AG04450 (cell line): Measurements from ENCODE around the gene QKI. TPM values are rescaled to one million over a fixed set of nuclear protein-coding genes. Genes with fewer than 3 reads are reported as not detected.
A peak's percentile ranks its signal among the peaks of the same experiment; 100 is the strongest.

ENCODE experiments used
- CTCF ChIA-PET: fragments of 300-600, 350-600 bp; formaldehyde crosslinking; extraction: SDS; loops from one replicate; lab custom pipeline; 2022; ENCODE audit warnings: antibody characterized with exemption, inconsistent platforms; lab: Charles Lee
- POLR2A ChIA-PET: fragments of 350-600 bp; formaldehyde crosslinking; extraction: SDS; loops from one replicate; lab custom pipeline; 2021; ENCODE audit warnings: antibody characterized with exemption, inconsistent platforms; lab: Yijun Ruan, JAX
- DNase-seq: peaks from one replicate; pipeline ENCODE4 v3.0.0-alpha.2; 2011; ENCODE audit warnings: low read depth, low spot score
- H3K27ac ChIP-seq: one replicate; pipeline ENCODE4 v1.5.1; 2012; ENCODE audit warnings: low read depth, low read length, control low read depth
- H3K27me3 ChIP-seq: one replicate; pipeline ENCODE4 v1.6.0; 2012; ENCODE audit warnings: low read length; ENCODE audit not compliant: control insufficient read depth, insufficient read depth
- H3K4me3 ChIP-seq: 2 replicates; pipeline ENCODE4 v1.5.1; 2011; ENCODE audit warnings: mild to moderate bottlenecking, low read depth, low read length, control low read depth
- H3K9me3 ChIP-seq: 2 replicates; pipeline ENCODE4 v1.5.1; 2012; ENCODE audit warnings: low read length; ENCODE audit not compliant: control insufficient read depth, insufficient read depth
- polyA plus RNA-seq: library from polyadenylated mRNA; depleted of rRNA; stranded (reverse); fragments of >200 nt; gene quantifications from 2 replicates; pipeline ENCODE4 v1.2.3, GENCODE V29; 2011
- TF ChIP-seq, protein P1 (sequence below): IDR thresholded peaks from 2 replicates; pipeline ENCODE4 v1.5.1; 2011; ENCODE audit warnings: low read depth, low read length, control low read depth, inconsistent platforms

QKI gene
- polyA plus RNA-seq, 1 experiment = 165 TPM

DNA sequence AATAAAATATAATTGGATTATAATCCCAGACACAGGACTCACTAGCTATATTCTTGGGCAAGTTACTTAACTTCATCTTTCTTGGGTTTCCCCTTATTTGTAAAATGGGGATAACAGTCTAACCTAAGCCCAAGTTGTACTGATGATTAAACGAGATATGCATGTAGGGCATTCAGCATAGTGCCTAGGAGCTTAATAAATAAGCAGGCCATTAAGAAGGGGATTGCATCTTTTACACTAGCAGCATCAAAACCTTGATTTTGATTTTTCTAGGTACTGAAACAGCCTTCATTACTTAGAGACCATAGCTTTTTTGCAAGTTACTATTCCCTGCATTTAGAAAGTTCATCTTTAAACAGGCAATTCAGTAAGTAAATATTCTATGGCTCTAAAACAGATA is 2.2 kb upstream of the QKI start:
- H3K4me3 ChIP-seq = peak overlapping the region; percentile 74
- ChIA-PET CTCF (interaction anchor here (0.6 to 1.0 kb wide), 3 partner anchors 9 to 757 kb away, joined by 3 to 4 read pairs (median 4); no protein-coding TSS in a partner anchor), POLR2A (interaction anchor here (0.6 kb wide), 2 partner anchors 20 to 448 kb away, joined by 3 to 4 read pairs; no protein-coding TSS in a partner anchor)
- H3K27me3 ChIP-seq = no peaks in the 10 kb centered on the region
- no peaks in the 10 kb centered on the region for H3K9me3 ChIP-seq
- no peak overlapping the region for H3K27ac ChIP-seq
- TF ChIP-seq, protein P1, sequence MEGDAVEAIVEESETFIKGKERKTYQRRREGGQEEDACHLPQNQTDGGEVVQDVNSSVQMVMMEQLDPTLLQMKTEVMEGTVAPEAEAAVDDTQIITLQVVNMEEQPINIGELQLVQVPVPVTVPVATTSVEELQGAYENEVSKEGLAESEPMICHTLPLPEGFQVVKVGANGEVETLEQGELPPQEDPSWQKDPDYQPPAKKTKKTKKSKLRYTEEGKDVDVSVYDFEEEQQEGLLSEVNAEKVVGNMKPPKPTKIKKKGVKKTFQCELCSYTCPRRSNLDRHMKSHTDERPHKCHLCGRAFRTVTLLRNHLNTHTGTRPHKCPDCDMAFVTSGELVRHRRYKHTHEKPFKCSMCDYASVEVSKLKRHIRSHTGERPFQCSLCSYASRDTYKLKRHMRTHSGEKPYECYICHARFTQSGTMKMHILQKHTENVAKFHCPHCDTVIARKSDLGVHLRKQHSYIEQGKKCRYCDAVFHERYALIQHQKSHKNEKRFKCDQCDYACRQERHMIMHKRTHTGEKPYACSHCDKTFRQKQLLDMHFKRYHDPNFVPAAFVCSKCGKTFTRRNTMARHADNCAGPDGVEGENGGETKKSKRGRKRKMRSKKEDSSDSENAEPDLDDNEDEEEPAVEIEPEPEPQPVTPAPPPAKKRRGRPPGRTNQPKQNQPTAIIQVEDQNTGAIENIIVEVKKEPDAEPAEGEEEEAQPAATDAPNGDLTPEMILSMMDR = no peak
- DNase-seq = no peak

DNA sequence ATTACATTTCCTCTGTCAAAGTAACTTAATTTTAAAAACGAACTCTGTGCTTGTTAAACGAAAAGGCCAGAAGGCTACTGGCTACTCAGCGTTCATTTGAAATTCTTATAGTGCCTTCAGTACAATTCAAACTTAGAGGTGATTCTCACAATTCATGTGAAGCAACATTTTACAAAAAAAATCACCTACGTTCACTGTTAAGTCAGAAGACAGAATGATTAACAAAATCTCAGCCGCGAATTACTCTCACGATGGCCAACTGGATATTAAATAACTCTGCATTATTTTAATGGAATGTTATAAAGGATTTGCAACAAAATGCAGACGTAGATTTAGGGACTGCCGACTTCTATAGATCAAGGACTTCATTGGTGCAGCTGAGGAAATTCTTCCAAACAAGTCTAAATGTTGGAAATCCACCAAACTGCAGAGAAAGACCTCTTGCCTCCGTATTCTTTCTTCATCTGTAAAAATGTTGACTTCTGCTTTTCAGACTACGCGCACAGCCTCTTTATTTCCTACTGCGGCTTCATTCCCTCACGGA is 1.6 kb upstream of the QKI start:
- no peak for DNase-seq
- H3K27ac ChIP-seq = peak overlapping the region; percentile 81
- TF ChIP-seq, protein P1 = no peak
- POLR2A ChIA-PET = interaction anchor here (0.6 kb wide), 2 partner anchors 21 to 448 kb away, joined by 3 to 4 read pairs; no protein-coding TSS in a partner anchor
- H3K27me3 ChIP-seq = no peaks in the 10 kb centered on the region
- peak overlapping the region; percentile 74 for H3K4me3 ChIP-seq
- H3K9me3 ChIP-seq = no peaks in the 10 kb centered on the region
- CTCF ChIA-PET = interaction anchor here (0.6 to 1.0 kb wide), 3 partner anchors 9 to 756 kb away, joined by 3 to 4 read pairs (median 4); no protein-coding TSS in a partner anchor

DNA sequence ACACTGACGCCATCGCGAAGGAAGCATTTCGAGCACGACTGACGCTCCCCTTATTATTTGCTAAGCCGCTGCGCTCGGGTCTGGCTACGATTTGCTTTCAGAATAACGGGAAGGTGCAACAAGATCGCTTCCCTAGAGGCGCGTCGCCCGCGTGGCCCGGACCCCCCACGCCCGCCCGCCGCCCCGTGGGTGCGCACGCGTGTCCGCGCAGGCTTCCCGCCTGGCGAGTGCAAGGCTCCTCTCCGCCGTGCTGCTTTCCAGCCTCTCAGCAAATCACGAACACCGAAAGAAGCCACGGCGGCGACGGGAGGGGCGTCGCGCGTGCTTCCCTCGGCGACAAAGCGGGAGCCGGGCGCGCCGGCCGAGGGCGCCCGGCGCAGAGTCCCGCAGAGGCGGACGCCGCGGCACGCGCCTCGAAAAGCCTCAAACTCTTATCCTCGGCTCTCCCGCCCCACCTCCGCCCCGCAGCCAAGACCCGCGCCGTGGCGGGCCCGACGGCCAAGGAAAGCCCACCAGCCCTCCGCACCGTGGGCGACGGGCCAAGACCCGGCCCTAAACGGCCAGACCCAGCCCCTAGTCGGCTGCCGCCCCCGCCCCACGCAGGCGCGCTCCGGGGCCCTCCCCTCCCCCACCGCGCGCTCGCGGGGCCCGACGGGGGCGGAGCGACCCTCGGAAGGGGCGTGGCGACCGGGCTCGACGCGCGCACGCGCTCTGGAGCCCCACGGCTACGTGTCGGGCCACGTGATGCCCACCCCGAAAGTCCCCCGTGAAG is 987 bp upstream of the QKI start:
- Histone ChIP-seq H3K27me3 (no peaks in the 10 kb centered on the region), H3K9me3 (no peaks in the 10 kb centered on the region), H3K27ac (peak overlapping the region; percentile 93), H3K4me3 (peak overlapping the region; percentile 74)
- POLR2A ChIA-PET = no interaction called here
- DNase-seq = peak; percentile 81
- CTCF ChIA-PET = no interaction called here
- TF ChIP-seq, protein P1 = no peak

DNA sequence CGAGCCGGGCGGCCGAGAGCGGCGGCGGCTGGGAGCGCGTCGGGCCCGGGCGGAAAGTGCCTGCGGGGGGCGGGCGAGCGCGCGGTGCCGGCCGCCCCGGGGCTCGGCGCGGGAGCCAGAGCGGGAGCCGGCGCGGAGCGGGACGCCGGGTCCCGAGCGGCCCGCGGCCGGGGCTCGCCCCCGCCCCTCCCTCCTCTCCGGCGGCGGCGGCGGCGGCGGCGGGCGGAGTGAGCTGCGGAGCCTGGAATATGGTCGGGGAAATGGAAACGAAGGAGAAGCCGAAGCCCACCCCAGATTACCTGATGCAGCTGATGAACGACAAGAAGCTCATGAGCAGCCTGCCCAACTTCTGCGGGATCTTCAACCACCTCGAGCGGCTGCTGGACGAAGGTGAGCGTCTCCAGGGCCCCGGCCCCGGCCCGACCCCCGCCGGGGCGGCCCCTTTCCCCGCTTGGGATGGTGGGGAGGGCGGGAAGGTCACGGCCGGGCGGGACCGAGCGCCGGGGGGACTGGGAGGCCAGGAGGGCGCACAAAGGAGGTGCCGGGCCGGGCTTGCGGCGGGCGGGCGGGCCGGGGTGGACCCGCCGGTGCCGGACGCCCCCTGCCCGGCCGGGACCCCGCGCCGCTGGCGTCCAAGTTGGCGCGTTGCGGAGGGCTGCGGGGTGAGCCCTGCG is 565 bp downstream of the QKI start:
- TF ChIP-seq, protein P1 = no peak
- ChIA-PET CTCF (interaction anchor here (0.7 kb wide), 2 partner anchors 440 to 1285 kb away, joined by 3 to 8 read pairs; no protein-coding TSS in a partner anchor), POLR2A (interaction anchor here (0.7 kb wide), 1 partner anchor 198 kb away, joined by 3 read pairs; no protein-coding TSS in a partner anchor)
- peak overlapping the region; percentile 91 for H3K4me3 ChIP-seq
- H3K27me3 ChIP-seq = no peaks in the 10 kb centered on the region
- DNase-seq = no peak
- H3K9me3 ChIP-seq = no peaks in the 10 kb centered on the region
- H3K27ac ChIP-seq = peak overlapping the region; percentile 83
